IMR-90 (cell line): ENCODE measurements around the gene CAMK2N1. TPM values are rescaled to one million over a fixed set of nuclear protein-coding genes. Genes with fewer than 3 reads are reported as not detected.

Experiments used
- ATAC-seq: fragments of 200-7000 bp; cut with Tn5 transposase; 2 replicates; pipeline ENCODE4 v1.9.1; 2020; ENCODE audit warnings: low read depth, mild to moderate bottlenecking, moderate library complexity
- BruUV-seq: library from RNA; stranded (reverse); fragments of 400-500 nt; replicated peaks from 2 replicates; lab custom pipeline; 2021; lab: Mats Ljungman, UMichigan
- CTCF ChIA-PET: fragments of 300-600 bp; formaldehyde crosslinking; extraction: SDS; loops from one replicate; lab custom pipeline; 2021; ENCODE audit warnings: antibody characterized with exemption; lab: Yijun Ruan, JAX
- POLR2A ChIA-PET: fragments of 300-600 bp; sonication (Branson Sonifier 250); formaldehyde crosslinking; loops from one replicate; lab custom pipeline; 2022; ENCODE audit warnings: antibody characterized with exemption; ENCODE audit not compliant: unreplicated experiment; lab: Charles Lee
- DNase-seq: peaks from one replicate; pipeline ENCODE4 v3.0.0; 2013
- H2AFZ ChIP-seq: replicated peaks from 2 replicates; pipeline ENCODE3; 2013; ENCODE audit warnings: low read length, mild to moderate bottlenecking; ENCODE audit not compliant: poor library complexity
- H2AK5ac ChIP-seq: 2 replicates; pipeline ENCODE4 v1.6.1; 2013; ENCODE audit warnings: low read depth, low read length, inconsistent platforms
- H2AK9ac ChIP-seq: replicated peaks from 2 replicates; pipeline ENCODE3; 2013; ENCODE audit warnings: mild to moderate bottlenecking, low read depth, low read length, moderate library complexity; ENCODE audit not compliant: poor library complexity
- H2BK120ac ChIP-seq: 2 replicates; pipeline ENCODE4 v1.6.1; 2013; ENCODE audit warnings: low read depth, low read length, inconsistent platforms
- H2BK15ac ChIP-seq: 3 replicates; pipeline ENCODE4 v1.6.1; 2013; ENCODE audit warnings: low read depth, low read length, inconsistent platforms
- H2BK20ac ChIP-seq: 2 replicates; pipeline ENCODE4 v1.6.1; 2013; ENCODE audit warnings: low read depth, mild to moderate bottlenecking, inconsistent platforms, low read length, moderate library complexity
- H2BK5ac ChIP-seq: 2 replicates; pipeline ENCODE4 v1.6.1; 2013; ENCODE audit warnings: mild to moderate bottlenecking, low read depth, low read length, inconsistent platforms; ENCODE audit not compliant: poor library complexity, severe bottlenecking
- H3K14ac ChIP-seq: replicated peaks from 2 replicates; pipeline ENCODE4 v1.6.1; 2013; ENCODE audit warnings: low read depth, low read length, inconsistent platforms
- H3K18ac ChIP-seq: 2 replicates; pipeline ENCODE4 v1.6.1; 2013; ENCODE audit warnings: low read depth, low read length, control low read depth
- H3K23ac ChIP-seq: 2 replicates; pipeline ENCODE4 v1.6.1; 2013; ENCODE audit warnings: low read depth, low read length, inconsistent platforms
- H3K27ac ChIP-seq: 2 replicates; pipeline ENCODE4 v1.5.1; 2013; ENCODE audit warnings: mild to moderate bottlenecking, control low read depth, low read length; ENCODE audit not compliant: insufficient read depth
- H3K27me3 ChIP-seq: 2 replicates; pipeline ENCODE4 v1.6.1; 2013; ENCODE audit warnings: low read length; ENCODE audit not compliant: control insufficient read depth, insufficient read depth
- H3K36me3 ChIP-seq: 2 replicates; pipeline ENCODE4 v1.6.1; 2013; ENCODE audit warnings: low read length, mixed read lengths; ENCODE audit not compliant: control insufficient read depth, insufficient read depth
- H3K4ac ChIP-seq: 2 replicates; pipeline ENCODE4 v1.6.1; 2013; ENCODE audit warnings: low read depth, low read length, inconsistent platforms
- H3K4me1 ChIP-seq: 2 replicates; pipeline ENCODE4 v1.6.1; 2013; ENCODE audit warnings: low read length, mixed read lengths; ENCODE audit not compliant: control insufficient read depth, insufficient read depth
- H3K4me2 ChIP-seq: 2 replicates; pipeline ENCODE4 v1.6.1; 2013; ENCODE audit warnings: low read depth, mild to moderate bottlenecking, control low read depth, low read length, moderate library complexity
- H3K4me3 ChIP-seq: 2 replicates; pipeline ENCODE4 v1.5.1; 2013; ENCODE audit warnings: low read depth, mild to moderate bottlenecking, control low read depth, low read length, moderate library complexity; ENCODE audit not compliant: insufficient read depth
- H3K56ac ChIP-seq: 2 replicates; pipeline ENCODE4 v1.6.1; 2013; ENCODE audit warnings: low read length, inconsistent platforms; ENCODE audit not compliant: insufficient read depth; ENCODE audit errors: extremely low read depth
- H3K79me1 ChIP-seq, 2 experiments: 2 replicates each; pipeline ENCODE4 v1.6.1; 2013; ENCODE audit warnings: low read length in 2 of 2, inconsistent platforms in 1 of 2, low read depth in 1 of 2
- H3K9ac ChIP-seq: 2 replicates; pipeline ENCODE4 v1.6.1; 2013; ENCODE audit warnings: low read depth, low read length, control low read depth
- H3K9me1 ChIP-seq: 2 replicates; pipeline ENCODE4 v1.6.1; 2013; ENCODE audit warnings: low read length, inconsistent platforms; ENCODE audit not compliant: insufficient read depth
- H3K9me3 ChIP-seq: 2 replicates; pipeline ENCODE4 v1.6.1; 2013; ENCODE audit warnings: low read length; ENCODE audit not compliant: control insufficient read depth, insufficient read depth
- H4K20me1 ChIP-seq: 2 replicates; pipeline ENCODE4 v1.6.1; 2013; ENCODE audit warnings: low read length, inconsistent platforms; ENCODE audit not compliant: insufficient read depth
- H4K5ac ChIP-seq: 2 replicates; pipeline ENCODE4 v1.6.1; 2013; ENCODE audit warnings: mild to moderate bottlenecking, low read depth, low read length, control low read depth
- H4K8ac ChIP-seq, 2 experiments: 2 replicates each; pipeline ENCODE4 v1.6.1; 2013; ENCODE audit warnings: low read depth in 2 of 2, low read length in 2 of 2, control low read depth in 1 of 2, inconsistent platforms in 1 of 2
- H4K91ac ChIP-seq: 2 replicates; pipeline ENCODE4 v1.6.1; 2013; ENCODE audit warnings: low read depth, low read length, inconsistent platforms; ENCODE audit not compliant: insufficient read depth
- BHLHE40 ChIP-seq: fragments of 150-350 bp; IDR thresholded peaks from 2 replicates; pipeline ENCODE4 v1.6.1; 2016; ENCODE audit warnings: mild to moderate bottlenecking, low read depth, low read length
- CTCF ChIP-seq: conservative IDR thresholded peaks from 2 replicates; pipeline ENCODE4 v1.5.1; 2012; ENCODE audit warnings: mild to moderate bottlenecking, low read depth, low read length, improper control_type of control experiment
- ELK1 ChIP-seq: fragments of 150-350 bp; IDR thresholded peaks from 2 replicates; pipeline ENCODE4 v1.6.1; 2016; ENCODE audit warnings: low read depth, mild to moderate bottlenecking, low read length, moderate library complexity, borderline replicate concordance
- FOS ChIP-seq: fragments of 150-350 bp; IDR thresholded peaks from 2 replicates; pipeline ENCODE4 v1.6.1; 2016; ENCODE audit warnings: low read depth, low read length
- MAFK ChIP-seq: IDR thresholded peaks from 2 replicates; pipeline ENCODE4 v1.6.1; 2012; ENCODE audit warnings: low read depth, low read length, improper control_type of control experiment
- MAZ ChIP-seq: IDR thresholded peaks from 2 replicates; pipeline ENCODE4 v1.6.1; 2012; ENCODE audit warnings: low read depth, mild to moderate bottlenecking, low read length, improper control_type of control experiment, moderate library complexity, borderline replicate concordance
- MXI1 ChIP-seq: IDR thresholded peaks from 2 replicates; pipeline ENCODE4 v1.6.1; 2012; ENCODE audit warnings: low read depth, mild to moderate bottlenecking, low read length, moderate library complexity, borderline replicate concordance
- POLR2A ChIP-seq: IDR thresholded peaks from 2 replicates; pipeline ENCODE4 v1.6.1; 2012; ENCODE audit warnings: mild to moderate bottlenecking, low read depth, low read length
- RAD21 ChIP-seq: IDR thresholded peaks from 2 replicates; pipeline ENCODE4 v1.6.1; 2012; ENCODE audit warnings: low read length, improper control_type of control experiment
- RCOR1 ChIP-seq: IDR thresholded peaks from 2 replicates; pipeline ENCODE4 v1.6.1; 2012; ENCODE audit warnings: mild to moderate bottlenecking, low read length, improper control_type of control experiment; ENCODE audit not compliant: insufficient replicate concordance
- SMC3 ChIP-seq: fragments of 150-350 bp; IDR thresholded peaks from 2 replicates; pipeline ENCODE4 v1.6.1; 2016; ENCODE audit warnings: low read depth, mild to moderate bottlenecking, antibody characterized with exemption, low read length, moderate library complexity
- USF2 ChIP-seq: fragments of 150-350 bp; IDR thresholded peaks from 2 replicates; pipeline ENCODE4 v1.6.1; 2017; ENCODE audit warnings: mild to moderate bottlenecking, antibody characterized with exemption, low read length, low read depth
- WGBS, 2 experiments: methylation state at CpG; one replicate each; pipeline versions ENCODE4 v1.1.5 to v1.1.7; 2013; ENCODE audit warnings: missing lambda C conversion rate in 2 of 2; ENCODE audit not compliant: insufficient read length in 1 of 2; ENCODE audit errors: extremely low coverage in 2 of 2; 5-methylcytosine and 5-hydroxymethylcytosine counted together
- dilution Hi-C: fragments of 300-500 bp; cut with HindIII; formaldehyde crosslinking; loops from one replicate; pipeline ENCODE4 v1.14.3; 2018; ENCODE audit warnings: low sequenced_read_pairs; ENCODE audit not compliant: unreplicated experiment
- in situ Hi-C: fragments of 300-500 bp; cut with MboI; formaldehyde crosslinking; loops from 3 replicates; pipeline ENCODE4 v1.14.3; 2019; ENCODE audit warnings: low sequenced_read_pairs, inconsistent platforms, mixed read lengths
- intact Hi-C: fragments of 100-400 bp; cut with micrococcal nuclease; formaldehyde crosslinking; loops from 2 replicates; pipeline ENCODE4 v1.10.0; 2022
- polyA plus RNA-seq, 3 experiments: library from polyadenylated mRNA; depleted of rRNA; stranded (reverse); fragments of >200 nt; gene quantifications; 2 replicates each; pipeline ENCODE4 v1.2.3, GENCODE V29; 2012; ENCODE audit warnings: low replicate concordance in 1 of 3
- total RNA-seq: library from RNA; depleted of rRNA; stranded (reverse); fragments of >200 nt; gene quantifications from 2 replicates; pipeline ENCODE4 v1.2.3, GENCODE V29; 2012

The CAMK2N1 gene
- total and polyA plus RNA-seq, 2 of the 4 experiments (the other 2 are of a cell fraction) = 10.2 to 44.4 TPM

- peak overlapping the region; percentile 78 for H2AK5ac ChIP-seq
- peak overlapping the region; percentile 52 for H3K4me2 ChIP-seq
- H4K91ac ChIP-seq = peak overlapping the region; percentile 76
- peak overlapping the region; percentile 24 to 80; a peak in 3 of 4 replicates for H4K8ac ChIP-seq
- peaks cover 0 to 8% of the 10 kb centered on the region in 2 experiments; a peak in 1 of 4 replicates for H3K79me1 ChIP-seq
- H3K9me3 ChIP-seq = no peaks in the 10 kb centered on the region
- in situ Hi-C loops = loop anchor here (5.0 to 10.0 kb wide), 3 partner anchors 117 to 579 kb away; no protein-coding TSS in a partner anchor
- no peak overlapping the region for H3K9ac ChIP-seq
- H3K27ac ChIP-seq = peak overlapping the region; percentile 38
- 0% methylated on average over 1 of the region's 16 CpGs; no CpG with 5 or more reads in 1 of the 2 experiments for WGBS, 2 experiments
- H2BK15ac ChIP-seq = peak overlapping the region; percentile 70; the same call in 2 of the 3 replicates
- H2BK120ac ChIP-seq = peak overlapping the region; percentile 79
- H2BK20ac ChIP-seq = peak overlapping the region; percentile 82
- peak overlapping the region; percentile 13; the same call in 1 of the 2 replicates for H3K18ac ChIP-seq
- ATAC-seq (peak; percentile 68), DNase-seq (peak; percentile 88)
- no TSS peak for BruUV-seq
- H3K4ac ChIP-seq = peak overlapping the region; percentile 79
- peaks cover 4% of the 10 kb centered on the region for H3K36me3 ChIP-seq
- peaks cover 19% of the 10 kb centered on the region for H3K4me1 ChIP-seq
- CTCF ChIA-PET = interaction anchor here (0.6 to 2.2 kb wide), 12 partner anchors 10 to 328 kb away, joined by 3 to 14 read pairs (median 3); no protein-coding TSS in a partner anchor
- peak overlapping the region; percentile 79 for H2AK9ac ChIP-seq
- intact Hi-C loops = loop anchor here (1.0 to 2.0 kb wide), 8 partner anchors 117 to 576 kb away; no protein-coding TSS in a partner anchor
- no peak for TF ChIP-seq ELK1
- TF ChIP-seq RAD21 = peak; percentile 99
- TF ChIP-seq MAFK = no peak
- peak; percentile 80; the same call in 1 of the 2 replicates for TF ChIP-seq MAZ
- TF ChIP-seq USF2 = peak; percentile 81
- TF ChIP-seq FOS = no peak
- no peak for TF ChIP-seq RCOR1
- TF ChIP-seq SMC3 = peak; percentile 99
- TF ChIP-seq CTCF = peak; percentile 99
- TF ChIP-seq POLR2A = peak; percentile 59; the same call in 1 of the 2 replicates
- TF ChIP-seq MXI1 = no peak
- peak; percentile 92 for TF ChIP-seq BHLHE40
- POLR2A ChIA-PET = interaction anchor here (0.6 to 1.4 kb wide), 2 partner anchors 8 to 1052 kb away, joined by 3 to 5 read pairs; partner anchors contain the start of gene CAMK2N1
- H3K56ac ChIP-seq = peak overlapping the region; percentile 17; the same call in 1 of the 2 replicates
- no peaks in the 10 kb centered on the region for H3K27me3 ChIP-seq
- peaks cover 10% of the 10 kb centered on the region; the same call in 1 of the 2 replicates for H4K20me1 ChIP-seq
- H3K9me1 ChIP-seq = peaks cover 17% of the 10 kb centered on the region
- 0 out of 2 replicates have a peak overlapping the region, but pooled peaks have one; percentile 40 for H3K23ac ChIP-seq
- H2AFZ ChIP-seq = peak overlapping the region; percentile 87
- dilution Hi-C loops = no loop called here
- H4K5ac ChIP-seq = peak overlapping the region; percentile 13; the same call in 1 of the 2 replicates
- H3K14ac ChIP-seq = peak overlapping the region; percentile 62; the same call in 1 of the 2 replicates
- H2BK5ac ChIP-seq = peak overlapping the region; percentile 76
- no peak overlapping the region for H3K4me3 ChIP-seq
Observed at GRCh38 chr1:20493839-20494608, 8.0 kb upstream of the CAMK2N1 start.
